Stimulated activated naive CD4-positive, alpha-beta T cell (primary cell): ENCODE data around the gene WSB1.

Source experiments
- DNase-seq, 6 experiments: peaks; one replicate each; lab custom pipeline; 2025; lab: John Stamatoyannopoulos, UW

The WSB1 gene

DNA sequence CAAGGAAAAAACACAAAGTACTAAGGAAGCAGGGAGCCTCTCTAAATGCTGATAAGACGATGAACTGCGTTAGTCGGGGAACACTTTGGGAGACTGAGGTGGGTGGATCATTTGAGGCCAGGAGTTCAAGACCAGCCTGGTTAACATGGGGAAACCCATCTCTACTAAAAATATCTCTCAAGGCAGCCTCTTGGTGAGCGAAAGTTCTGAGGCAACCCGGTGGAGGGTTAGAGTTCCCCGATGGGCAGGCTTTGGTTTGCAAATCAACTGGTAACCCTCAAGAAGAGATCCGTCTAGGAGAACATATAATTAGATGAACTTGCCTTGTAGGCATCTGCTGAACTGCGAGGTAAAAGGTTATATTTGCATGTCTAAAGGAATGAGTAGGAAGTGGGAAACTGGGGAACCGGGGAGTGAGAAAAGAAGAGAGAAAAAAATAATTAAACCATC is 44.6 kb downstream of the WSB1 start:
- no peak for DNase-seq

DNA sequence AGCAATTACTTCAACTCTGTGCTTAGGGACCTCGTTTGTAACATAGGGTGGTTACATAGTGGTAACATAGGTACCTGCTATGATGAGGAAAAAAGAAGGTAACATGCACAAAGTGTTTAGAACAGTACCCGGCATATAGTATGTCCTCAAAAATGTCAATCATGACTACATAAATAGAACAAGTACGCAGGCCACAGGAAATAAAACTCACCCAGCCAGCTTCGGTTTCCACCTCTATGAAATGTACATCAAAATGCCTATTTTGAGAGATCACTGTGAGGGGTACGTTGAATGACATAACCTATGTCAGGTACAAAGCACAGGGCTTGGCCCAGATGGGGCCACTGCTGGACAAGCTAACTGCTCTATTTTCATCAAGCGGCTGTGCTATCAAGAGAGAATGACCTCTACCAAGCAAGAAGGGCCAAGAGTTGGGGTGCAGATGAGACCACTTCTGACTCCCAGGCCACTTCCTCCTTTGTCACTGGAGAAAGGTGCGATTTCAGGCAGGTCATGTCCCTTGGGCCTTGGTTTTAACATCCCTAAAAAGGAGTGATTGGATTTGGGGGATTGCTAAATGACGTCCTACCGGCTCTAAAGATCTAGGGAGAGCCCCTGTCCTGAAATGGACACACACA is 45.4 kb downstream of the WSB1 start:
- DNase-seq, result no peak

DNA sequence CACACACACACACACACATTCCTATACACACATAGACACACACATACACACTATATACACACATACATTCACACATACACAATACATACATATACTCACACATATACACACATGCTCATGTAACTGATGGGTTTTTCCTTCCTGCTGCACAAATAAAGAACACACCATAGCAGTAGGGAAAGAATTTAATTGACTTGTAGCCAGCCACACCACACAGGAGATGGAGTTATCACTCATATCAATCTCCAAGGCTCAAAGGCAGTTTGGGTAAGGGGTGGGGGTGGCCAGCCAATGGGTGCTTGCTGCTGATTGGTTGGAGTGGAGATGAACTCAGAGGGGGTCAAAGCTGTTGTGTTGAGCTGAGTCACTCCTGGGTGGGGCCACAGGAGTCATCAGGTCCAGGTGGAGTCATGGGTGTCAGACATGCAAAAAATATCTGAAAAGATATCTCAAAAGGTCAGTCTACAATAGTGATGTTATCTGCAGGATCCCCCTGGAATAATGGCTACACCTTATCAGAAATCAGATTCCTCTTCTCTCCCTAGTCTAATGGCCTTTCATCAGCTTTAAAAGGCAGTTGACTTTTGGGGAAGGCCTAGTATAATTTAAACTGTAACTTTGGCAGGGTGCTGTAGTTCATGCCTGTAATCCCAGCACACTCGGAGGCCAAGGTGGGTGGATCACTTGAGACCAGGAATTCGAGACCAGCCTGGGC is 46.1 kb downstream of the WSB1 start:
- DNase-seq, result no peak

DNA sequence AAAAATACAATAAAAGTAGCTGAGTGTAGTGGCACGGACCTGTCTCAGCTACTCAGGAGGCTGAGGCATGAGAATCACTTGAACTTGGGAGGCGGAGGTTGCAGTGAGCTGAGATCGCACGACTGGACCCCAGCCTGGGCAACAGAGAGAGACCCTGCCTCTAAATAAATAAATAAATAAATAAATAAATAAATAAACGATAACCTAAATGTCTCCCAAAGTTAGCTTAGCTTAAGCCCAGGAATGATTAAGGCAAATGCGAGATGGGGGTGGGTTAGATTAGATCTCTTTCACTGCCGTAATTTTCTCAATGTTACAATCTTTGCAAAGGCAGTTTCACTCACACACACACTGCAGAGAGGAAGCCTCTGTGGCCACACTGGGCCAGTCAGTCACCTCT is 46.7 kb downstream of the WSB1 start:
- no peak for DNase-seq

DNA sequence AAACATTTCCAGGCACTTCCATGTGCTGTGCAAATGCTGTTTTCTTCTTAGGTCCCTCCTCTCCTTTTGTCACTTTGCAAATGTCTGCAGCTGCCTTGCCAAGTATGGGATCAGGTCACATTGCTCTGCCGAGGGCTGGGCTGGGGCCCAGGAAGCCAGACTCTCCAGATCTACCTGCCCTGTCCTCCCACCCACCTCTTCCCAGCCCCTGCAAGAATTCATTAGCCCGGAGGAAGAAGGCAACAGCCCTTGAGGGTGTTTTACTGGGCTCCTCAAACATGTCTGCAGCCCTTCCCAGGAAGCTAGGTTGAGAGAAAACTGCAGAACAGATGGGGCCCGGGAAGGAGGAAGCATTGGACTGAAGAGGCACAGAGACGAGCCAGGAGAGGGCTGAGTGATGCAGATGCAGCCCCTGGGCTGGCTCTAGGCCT is 47.1 kb downstream of the WSB1 start:
- DNase-seq, result no peak

DNA sequence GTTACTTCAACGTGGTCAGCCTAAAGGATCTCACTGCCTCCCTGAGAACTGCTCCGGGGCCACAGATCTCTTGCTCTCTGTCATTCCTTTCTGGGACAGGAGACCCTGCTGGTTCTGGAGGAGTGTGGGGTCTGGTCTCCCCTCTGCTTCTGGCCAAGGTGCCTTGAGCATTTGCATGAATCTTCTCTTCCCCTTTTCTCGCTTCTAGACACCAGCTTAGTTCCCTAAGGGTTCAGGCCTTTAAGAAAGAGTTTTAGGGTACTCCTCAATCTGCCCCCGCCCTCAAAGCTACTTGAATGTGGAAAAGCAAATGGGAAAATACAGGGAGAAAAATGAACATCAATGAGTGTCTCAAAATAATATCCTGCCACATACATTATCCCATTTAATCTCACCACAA is 48.1 kb downstream of the WSB1 start:
- DNase-seq, result no peak

DNA sequence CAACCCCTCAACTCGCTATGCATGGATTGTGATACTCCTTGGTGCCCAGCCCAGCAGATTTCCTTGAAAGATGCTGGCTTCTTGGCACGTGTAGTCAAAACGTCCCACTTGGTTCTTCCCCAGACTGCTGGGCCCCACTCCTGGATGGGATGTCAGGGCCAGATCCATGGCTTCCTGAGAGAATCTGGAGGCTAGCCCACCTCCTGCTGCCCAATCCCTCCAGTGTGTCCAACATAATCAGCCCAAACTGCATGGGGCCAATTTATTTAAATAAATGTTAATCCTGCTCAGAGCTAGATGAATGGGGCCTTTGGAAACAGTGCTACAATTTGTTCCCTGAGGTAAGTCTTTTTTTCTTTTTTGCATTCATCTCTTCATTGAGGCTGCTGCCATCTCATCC is 49.4 kb downstream of the WSB1 start:
- no peak for DNase-seq

DNA sequence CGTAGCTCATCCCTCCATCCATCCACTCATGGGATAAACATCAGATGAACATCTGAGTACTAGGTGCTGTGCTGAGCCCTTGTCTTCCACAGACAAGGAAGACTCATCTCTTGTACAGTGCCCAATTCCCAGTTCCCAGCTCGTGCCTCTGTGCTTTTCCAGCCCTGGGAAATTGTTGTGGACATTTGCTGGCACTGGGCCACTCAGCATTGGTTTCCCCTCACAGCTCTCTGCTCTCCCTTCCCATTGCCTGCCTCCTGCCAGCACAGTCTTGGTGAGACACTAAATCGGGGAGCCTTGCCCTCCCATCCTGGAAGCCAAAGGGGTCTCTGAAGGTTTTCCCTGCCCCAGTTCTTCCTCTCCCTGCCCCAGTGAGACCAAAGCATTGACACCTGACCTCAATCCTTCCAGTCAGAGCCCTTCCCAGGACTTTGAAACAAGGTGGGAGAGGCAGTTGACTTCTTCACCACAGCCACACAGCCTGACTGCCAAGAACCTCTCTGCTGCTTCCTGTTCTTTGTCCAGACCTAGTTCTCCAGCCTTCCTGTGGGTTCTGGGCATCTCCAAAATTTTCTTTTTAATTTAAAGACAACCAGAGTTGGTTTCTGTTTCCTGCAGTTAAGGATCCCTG is 50.2 kb downstream of the WSB1 start:
- DNase-seq, result no peak

DNA sequence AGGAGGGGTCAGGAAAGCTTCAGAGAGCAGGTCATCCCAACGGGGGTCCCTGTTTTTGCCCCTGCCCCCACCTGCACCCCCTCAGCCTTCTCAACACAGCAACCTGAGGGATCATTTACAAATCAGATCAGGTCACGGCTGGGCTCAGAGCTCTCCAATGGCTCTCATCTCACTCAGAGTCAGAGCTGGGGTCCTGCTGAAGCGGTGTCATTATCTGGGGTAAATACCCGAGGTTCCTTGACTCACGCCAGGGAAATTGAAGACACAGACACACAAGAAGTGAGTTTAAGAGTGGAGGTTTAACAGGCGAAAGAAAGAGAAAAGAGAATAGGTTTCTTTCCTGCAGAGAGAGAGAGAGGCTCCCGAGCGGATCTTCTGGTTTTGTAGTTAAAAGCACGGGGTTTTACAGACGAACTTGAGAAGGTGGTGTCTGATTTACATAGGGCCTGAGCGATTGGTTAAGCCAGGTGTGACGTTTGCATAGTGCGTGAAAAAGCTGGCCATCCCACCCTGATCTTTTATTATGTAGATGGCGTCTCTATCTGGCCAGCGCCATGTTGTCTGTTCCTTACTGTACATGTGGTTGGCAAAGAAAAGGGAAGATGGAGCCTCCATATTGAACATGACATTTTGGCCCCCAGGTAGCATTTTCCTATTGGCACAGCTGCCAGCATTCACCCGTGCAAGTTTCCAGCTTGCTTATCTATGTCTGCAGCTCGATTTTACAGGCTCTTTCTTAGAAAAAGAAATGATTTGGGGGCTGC is 51.4 kb downstream of the WSB1 start:
- DNase-seq, result no peak

DNA sequence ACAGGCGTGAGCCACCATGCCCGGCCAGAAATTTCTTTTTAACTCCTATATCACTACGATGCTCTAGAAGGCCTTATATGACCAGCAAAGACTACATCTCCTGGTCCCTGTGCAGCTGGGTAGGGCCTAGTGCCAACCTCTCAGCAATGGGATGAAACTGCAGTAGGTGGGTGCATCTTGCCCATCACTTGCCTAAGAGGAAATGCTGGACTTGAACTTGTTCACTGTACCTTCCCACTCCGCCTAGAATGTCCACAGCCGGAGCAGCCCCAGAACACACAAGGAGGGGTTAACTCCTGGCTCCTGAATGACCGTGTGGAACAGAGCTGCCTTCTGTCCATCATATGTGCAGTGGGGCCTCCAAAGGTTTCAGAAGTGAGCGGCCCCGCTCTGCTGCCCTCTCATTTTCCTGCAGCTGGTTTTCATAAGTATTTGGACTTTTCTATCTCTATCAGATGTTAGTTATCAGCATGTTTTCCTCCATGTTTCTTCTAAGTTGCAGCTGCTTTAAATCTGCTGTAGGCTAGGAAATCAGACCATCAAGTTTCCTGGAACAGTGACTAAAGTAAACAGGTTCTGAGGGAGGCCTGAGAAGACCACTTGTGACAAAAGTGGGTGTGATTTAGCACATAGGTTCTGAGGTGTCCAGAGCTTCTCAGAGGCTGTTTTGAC is 52.5 kb downstream of the WSB1 start:
- DNase-seq, result no peak

DNA sequence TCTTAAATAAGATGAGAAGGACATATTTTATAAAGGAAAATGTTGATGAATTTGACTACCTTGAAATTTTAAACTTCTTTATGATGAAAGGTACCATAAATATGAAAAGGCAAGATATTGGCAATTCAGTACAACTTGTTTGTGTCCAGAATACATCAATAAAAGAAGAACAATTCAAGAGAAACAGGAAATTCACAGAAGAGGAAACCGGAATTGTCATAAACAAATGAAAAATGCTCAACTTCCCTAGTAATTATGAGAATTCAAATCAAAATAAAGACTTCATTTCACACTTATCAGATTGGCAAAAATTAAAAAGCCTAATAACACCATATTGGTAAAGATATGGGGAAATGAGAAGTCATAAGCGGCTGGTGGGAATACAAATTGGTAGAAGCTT is 54.3 kb downstream of the WSB1 start:
- no peak for DNase-seq

DNA sequence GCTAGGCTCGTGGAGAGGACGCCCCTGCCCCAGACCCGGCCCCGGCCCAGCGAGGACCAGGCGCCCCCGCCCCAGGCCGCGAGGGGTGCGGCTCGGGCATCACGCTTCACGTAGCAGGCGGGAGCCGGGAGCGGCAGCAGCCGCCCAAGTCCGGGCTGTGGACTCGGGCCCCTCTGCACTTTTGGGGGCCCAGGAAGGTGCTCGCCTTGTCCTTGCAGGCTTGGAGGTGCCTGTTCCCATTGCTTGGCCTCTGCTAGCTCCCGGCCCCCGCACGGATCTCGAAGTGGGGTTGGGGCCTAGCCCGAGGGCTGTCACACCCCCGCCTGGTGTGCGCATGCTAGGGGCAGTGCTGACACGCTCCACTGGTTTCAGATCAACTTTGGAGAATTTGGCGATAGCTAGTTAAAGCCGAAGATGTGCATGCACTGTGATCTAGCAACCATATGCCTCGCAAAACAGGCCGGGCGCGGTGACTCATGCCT is 55.7 kb downstream of the WSB1 start:
- DNase-seq, result no peak

DNA sequence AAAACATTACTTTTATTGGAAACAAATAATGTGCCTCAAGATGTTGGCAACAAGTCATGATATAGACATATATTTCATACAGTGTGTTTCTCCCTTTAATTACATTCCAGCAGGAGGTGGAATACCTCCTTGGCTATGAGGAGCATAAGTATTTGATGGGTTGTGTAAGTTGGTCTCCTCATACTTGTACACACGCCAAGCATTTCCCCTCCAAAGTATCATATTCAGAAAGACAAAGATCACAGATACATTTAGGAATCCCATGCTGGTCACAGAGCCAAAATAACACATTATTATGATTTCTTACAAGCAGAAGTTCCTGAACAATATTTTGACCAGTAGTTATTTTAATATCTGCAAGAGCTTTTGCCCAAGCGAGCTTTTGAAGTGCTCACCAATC is 57.8 kb downstream of the WSB1 start:
- no peak for DNase-seq

DNA sequence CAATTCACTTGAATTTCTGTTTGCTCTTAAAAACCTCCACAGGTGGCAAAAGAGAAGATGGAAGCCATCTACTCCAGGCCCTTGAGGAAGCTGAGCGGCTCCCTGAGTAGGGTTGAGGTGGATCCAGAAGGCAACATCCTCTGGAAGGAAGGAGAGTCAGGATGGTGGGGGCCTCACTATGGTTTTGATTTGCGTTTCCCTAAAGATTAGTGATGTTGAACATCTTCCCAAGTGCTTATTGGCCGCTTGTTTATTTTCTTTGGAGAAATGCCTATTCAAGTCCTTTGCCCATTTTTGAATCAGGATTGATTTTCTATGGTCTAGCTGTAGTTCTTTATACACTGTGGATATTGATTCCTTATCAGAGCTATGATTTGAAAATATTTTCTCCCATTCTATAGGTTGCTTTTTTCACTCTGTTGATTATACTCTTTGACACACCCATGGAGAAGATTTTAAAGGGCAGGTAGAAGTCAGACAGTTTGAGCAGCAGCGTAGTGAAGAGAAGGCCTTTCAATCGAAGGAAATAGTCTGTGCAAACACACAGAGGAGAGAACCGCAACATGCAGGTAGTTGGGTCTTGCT is 58.6 kb downstream of the WSB1 start:
- DNase-seq, result no peak

DNA sequence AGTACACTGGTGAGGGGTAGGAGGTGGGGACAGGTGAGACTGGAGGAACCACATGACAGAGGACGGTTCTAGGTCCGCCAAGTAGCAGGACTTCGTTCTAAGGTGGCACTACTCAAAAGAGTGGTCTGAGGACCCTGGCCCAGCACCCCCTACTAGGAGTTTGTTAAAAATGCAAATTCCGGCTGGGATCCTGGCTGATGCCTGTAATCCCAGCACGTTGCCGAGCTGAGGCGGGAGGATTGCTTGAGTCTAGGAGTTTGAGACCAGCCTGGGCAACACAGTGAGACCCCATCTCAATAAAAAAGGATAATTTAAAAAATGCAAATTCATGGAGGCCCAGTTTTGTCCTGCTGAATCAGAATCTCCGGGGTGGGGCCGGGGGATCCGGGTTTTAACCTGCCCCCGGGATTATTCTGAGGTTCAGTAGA is 59.1 kb downstream of the WSB1 start:
- no peak for DNase-seq

DNA sequence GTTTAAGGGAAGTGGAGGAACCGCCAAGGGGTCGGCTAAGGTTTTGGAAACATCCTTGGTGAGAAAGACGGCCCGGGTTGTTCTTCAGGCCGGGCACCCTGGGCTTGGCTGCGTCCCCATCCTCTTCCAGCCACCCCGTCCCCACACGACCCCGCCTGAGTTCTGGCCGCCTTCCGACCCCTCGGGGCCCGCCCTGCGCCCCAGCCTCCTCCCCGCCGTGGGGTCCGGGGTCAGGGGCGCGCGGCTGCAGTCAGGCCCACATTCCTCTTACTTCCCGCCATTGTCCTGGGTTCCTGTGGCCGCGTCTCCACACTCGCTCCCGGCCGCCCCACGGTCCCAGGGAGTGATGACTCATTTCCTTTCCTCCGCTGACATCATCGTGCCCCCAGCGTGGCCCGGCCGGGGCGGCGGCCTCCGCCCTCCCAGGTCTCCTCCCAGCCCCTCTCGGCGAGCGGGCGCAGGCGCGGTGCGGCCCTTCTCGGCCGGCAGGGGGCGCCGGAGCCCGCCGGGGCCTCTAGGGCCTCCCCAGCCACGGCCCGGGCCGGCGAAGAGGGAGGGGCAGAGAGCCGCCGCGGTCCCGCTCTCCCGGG is 59.6 kb downstream of the WSB1 start:
- peak; percentile 65 to 78 (median 72) for DNase-seq

DNA sequence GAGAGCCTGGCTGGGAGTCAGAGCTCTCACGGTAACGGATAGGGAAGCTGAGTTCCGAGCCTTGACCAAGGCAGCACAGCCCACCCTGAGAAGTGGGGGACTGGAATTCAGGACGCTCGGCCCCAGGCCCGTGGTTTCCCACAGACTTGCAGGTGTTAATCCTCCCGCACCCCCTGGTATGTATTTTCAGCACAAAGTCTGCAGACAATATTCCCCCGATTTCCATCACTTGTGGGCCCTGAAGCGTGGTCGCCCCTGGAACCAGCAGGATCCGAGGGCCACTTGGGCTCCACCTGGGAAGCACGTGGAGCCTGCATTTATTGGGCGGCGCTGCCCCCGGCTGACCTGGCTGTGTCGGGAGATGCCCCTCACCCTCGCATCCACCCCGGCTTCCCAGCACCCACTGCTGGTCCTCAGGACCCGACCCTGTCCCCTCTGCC is 60.2 kb downstream of the WSB1 start:
- no peak for DNase-seq

DNA sequence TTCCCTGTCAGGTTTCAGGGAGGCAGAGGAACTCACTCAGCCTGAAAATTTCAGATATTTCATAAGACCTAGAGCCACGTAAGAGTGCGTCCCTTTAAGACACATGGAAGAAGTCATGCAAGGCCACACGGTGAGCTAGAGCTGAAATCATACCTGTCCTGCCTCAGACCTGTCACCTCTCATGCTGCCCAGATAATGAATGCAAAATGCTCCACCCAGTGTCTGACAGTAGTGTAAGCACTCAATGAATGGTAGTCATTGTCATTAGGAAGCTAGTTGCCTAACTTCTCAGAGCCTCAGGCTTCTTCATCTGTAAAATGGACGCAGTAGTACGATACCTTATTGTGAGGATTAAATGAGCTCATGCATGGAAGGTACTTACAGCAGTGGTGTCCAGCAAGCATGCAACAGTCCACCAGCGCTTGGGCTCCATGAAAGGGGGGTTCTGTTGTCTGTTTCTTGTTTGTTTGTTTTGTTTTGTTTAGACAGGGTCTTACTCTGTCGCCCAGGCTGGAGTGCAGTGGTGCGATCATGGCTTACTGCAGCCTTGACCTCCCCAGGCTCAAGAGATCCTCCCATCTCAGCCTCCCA is 60.7 kb downstream of the WSB1 start:
- no peak for DNase-seq

DNA sequence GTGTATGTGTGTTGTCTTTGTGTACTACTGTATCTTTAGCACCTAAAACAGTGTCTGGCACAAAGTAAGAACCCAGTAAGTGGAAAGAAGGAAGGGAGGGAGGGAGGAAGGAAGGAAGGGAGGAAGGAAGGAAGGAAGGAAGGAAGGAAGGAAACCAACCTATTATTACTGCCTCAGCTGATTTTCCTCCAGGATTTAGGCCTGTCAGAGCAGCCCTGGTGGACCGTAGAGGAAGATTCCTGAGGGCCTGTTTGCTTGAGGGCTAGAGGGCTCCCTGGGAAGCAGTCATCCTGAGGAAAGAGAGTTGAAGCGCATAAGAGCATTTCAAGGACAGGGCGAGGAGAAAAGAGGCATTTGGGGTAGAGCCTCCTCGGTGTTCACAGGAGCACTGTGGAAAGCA is 61.5 kb downstream of the WSB1 start:
- no peak for DNase-seq

DNA sequence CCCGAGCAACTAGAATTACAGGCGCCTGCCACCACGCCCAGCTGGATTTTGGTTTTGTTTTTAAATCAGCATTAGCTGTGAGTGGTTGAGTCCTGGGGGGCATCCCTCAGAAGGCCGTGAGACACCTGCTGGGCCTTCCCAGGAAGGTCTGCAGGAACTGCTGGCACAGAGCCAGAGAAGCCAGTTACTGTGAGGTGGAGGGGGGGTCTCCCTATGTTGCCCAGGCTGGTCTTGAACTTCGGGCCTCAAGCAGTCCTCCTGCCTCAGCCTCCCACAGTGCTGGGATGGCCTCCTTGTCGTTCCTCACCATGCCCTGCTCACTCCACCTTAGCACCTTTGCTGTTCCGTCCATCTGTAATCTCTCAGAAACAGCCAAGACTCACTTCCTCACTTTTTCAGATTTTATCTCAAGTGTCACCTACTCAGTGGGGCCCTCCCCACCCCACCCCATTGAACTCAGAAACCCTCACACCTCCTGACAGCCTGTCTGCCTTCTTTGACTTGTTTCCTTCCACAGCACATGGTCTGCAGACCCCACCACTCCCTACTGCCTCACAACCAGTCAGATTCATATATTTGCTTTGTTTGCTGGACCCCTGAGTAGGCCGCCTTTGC is 62.3 kb downstream of the WSB1 start:
- no peak for DNase-seq
